Lower leg skin (tissue), 3 donors: ENCODE measurements around the gene PTPRB.

ENCODE experiments used
- CTCF ChIP-seq, 3 donors: fragments of 450-650 bp; IDR thresholded peaks; one replicate each; pipeline ENCODE4 v1.5.1; 2016; ENCODE audit warnings: antibody characterized with exemption in 3 of 3, mild to moderate bottlenecking in 3 of 3, moderate library complexity in 2 of 3
- POLR2A ChIP-seq, 2 donors: fragments of 450-650 bp; IDR thresholded peaks; one replicate each; pipeline ENCODE4 v1.6.1; 2016 to 2017; ENCODE audit warnings: antibody characterized with exemption in 2 of 2, mild to moderate bottlenecking in 1 of 2, moderate library complexity in 1 of 2

- TF ChIP-seq CTCF (IDR thresholded peaks at IDR 0.05) (no peak), POLR2A (IDR thresholded peaks at IDR 0.05) (no peak)
Measured at GRCh38 chr12:70608184-70608583, 29.0 kb downstream of the PTPRB start.
